Measurements from ENCODE around the gene SPG11.

DNA sequence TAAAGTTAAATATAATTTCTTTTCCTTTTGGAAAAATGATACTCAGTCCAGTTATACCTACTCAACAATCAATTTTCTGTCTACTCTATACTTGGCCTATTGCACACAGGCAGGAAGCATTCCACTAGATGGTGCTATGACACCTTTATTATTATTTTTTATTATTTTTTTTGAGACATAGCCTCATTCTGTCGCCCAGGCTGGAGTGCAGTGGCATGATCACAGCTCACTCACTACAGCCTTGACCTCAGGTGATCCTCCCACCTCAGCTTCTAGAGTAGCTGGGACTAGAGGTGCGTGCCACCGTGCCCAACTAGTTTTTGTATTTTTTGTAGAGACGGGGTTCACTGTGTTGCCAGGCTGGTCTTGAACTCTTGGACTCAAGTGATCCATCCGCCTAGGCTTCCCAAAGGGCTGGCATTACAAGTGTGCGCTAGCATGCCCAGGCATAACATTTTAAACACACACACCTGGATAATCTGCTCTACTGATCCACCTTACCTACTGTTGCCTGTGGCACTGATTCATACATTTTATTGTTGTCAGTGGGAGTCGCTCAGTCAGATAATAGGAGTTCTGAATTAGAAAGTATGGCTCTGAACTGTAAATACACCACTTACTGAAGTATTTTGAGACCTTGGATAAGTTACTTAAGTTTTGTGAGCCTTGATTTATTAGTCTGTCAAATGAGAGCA lies 70.3 kb downstream of the SPG11 start:
- TF ChIP-seq ELF4 (IDR thresholded peaks at IDR 0.05) (no peak), L3MBTL2 (conservative IDR thresholded peaks at IDR 0.05) (no peak), TARDBP (IDR thresholded peaks at IDR 0.05) (no peak), BHLHE40 (IDR thresholded peaks at IDR 0.05; ENCODE audit: borderline replicate concordance) (no peak), NFRKB (IDR thresholded peaks at IDR 0.05) (no peak), ZNF384 (IDR thresholded peaks at IDR 0.05) (no peak), HDGF (IDR thresholded peaks at IDR 0.05; ENCODE audit: borderline replicate concordance) (no peak), FOXM1 (IDR thresholded peaks at IDR 0.05; ENCODE audit: borderline replicate concordance) (no peak), SUZ12 (IDR thresholded peaks at IDR 0.05) (no peak), CTBP1 (IDR thresholded peaks at IDR 0.05; ENCODE audit: borderline replicate concordance) (no peak), ARNT (IDR thresholded peaks at IDR 0.05) (no peak), FOXA1 (IDR thresholded peaks at IDR 0.05) (no peak), SP1 (IDR thresholded peaks at IDR 0.05) (no peak), LEF1 (IDR thresholded peaks at IDR 0.05; ENCODE audit: borderline replicate concordance) (no peak)

All from HEK293T (cell line).